Muscle layer of colon (tissue), 2 donors: ENCODE results near the gene SLC9A5.

Experiments used
- H3K27ac ChIP-seq: one replicate; pipeline ENCODE4 v1.7.0; 2013; ENCODE audit warnings: low read depth, mild to moderate bottlenecking, low read length, moderate library complexity
- H3K27me3 ChIP-seq, 2 donors: one replicate each; pipeline ENCODE4 v1.7.0; 2013; ENCODE audit warnings: low read length in 2 of 2, mild to moderate bottlenecking in 2 of 2; ENCODE audit not compliant: insufficient read depth in 2 of 2, control insufficient read depth in 1 of 2
- H3K36me3 ChIP-seq: one replicate; pipeline ENCODE4 v1.7.0; 2013; ENCODE audit warnings: mild to moderate bottlenecking, low read length; ENCODE audit not compliant: insufficient read depth
- H3K4me1 ChIP-seq: one replicate; pipeline ENCODE4 v1.7.0; 2013; ENCODE audit warnings: mild to moderate bottlenecking, low read length; ENCODE audit not compliant: insufficient read depth
- H3K4me3 ChIP-seq, 2 donors: one replicate each; pipeline ENCODE4 v1.7.0; 2013; ENCODE audit warnings: low read length in 2 of 2, low read depth in 1 of 2, mild to moderate bottlenecking in 1 of 2, moderate library complexity in 1 of 2
- H3K9ac ChIP-seq: one replicate; pipeline ENCODE4 v1.7.0; 2013; ENCODE audit warnings: low read length
- H3K9me3 ChIP-seq: one replicate; pipeline ENCODE4 v1.7.0; 2013; ENCODE audit warnings: mild to moderate bottlenecking, low read length
- donor health status: abdominal sarcoma.
- donor health status: Adenocarcinoma of cecum.

The SLC9A5 gene

DNA sequence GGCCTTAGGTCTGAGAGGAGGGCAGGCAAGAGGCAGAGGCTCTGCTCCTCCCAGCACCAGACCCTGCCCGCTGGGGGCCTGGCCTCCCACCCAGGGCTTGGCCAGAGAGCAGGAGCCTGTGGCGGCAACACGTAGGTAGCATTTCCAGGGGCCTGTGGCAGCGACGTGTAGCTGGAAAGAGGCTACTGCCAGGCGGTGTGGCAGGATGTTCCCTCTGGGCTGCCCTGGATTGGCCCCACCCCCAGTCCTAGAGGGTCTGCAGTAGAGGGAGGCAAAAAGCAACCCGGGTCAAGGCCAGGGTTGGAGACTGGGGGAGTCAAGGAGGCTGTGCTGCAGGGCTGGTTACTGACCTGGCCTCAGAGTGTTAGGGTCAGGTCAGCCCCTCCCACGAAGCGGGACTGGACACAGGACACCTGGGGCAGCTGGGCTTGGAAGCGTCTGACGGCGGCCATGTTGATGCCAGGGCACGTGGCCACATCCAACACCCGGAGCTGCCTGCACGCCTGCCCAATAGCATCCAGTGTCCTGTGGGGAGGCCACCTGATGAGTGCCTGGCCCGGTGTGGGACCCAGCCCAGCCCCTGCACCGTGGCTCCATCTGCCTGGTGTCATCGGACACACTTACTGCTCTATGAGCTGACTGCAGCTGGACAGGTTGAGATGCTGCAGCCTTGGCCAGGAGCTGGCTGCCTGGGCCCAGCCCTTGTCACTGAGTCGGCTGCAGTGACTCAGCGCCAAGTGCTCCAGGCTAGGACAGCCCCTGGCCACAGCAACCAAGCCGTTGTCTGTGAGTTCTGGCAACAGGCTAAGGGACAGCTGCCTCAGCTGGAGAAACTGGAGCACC lies 41.3 kb upstream of the SLC9A5 start:
- Histone ChIP-seq H3K9me3 (no peaks in the 10 kb centered on the region), H3K9ac (no peak overlapping the region), H3K27ac (no peak overlapping the region), H3K36me3 (no peaks in the 10 kb centered on the region), H3K4me1 (no peaks in the 10 kb centered on the region), H3K4me3 (no peak overlapping the region), H3K27me3 (no peaks in the 10 kb centered on the region)

DNA sequence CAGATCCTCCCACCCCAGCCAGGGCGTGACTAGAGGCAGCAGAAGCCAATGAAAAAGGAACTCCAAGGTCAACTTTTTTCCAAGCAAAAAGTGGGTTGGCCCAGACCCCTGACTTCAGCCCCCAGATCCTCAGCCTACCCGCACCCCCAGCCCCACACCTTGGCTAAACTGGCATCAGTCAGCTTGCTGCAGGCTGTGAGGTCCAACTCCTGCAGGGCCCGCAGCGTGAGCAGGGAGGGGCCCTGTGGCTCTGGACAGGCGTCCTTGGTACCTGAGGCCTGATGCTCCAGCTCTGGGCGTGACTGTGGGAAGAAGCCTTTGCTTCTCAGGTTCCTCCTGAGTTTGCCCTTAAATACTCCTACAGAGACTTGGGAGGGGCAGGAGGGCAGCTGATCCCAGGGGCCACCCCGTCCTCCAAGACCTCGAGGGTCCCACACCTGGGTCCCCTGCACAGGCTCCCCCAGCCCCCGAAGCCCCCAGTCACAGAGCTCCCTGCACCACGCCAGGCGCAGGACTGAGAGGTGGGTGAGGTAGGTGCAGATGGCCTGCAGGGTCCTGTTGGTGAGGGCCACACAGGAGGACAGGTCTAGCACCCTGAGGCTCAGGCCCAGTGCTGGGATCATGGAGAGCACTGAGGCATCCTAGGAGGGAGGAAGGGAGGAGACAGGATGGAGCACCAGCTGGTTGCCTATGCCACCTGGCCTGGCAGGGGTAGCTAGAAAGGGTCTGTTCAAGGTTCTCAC lies 40.5 kb upstream of the SLC9A5 start:
- Histone ChIP-seq H3K4me1 (no peaks in the 10 kb centered on the region), H3K9me3 (no peaks in the 10 kb centered on the region), H3K36me3 (no peaks in the 10 kb centered on the region)

DNA sequence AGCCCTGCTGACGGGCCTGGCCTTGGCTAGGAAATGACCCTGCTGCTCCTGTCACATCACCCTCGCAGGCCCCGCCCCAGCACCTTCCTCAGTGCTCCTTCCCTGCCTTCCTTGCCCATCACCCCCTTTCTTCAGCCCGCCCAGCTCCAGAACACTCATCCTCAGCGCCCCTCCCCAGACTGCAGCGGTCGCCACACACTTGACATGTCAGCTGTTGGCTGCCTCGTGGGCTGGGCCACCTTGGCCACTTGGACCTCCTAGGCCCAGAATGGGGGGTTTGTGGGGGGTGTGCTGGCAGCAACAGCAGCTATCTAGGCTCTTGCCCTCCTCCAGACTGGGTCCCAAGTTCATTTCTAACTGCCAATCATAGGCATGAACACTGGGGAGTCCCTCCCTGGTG lies 39.2 kb upstream of the SLC9A5 start:
- H3K4me1 ChIP-seq: no peaks in the 10 kb centered on the region
- H3K4me3 ChIP-seq: no peak overlapping the region
- H3K27ac ChIP-seq: no peak overlapping the region
- H3K9me3 ChIP-seq: no peaks in the 10 kb centered on the region
- no peak overlapping the region for H3K9ac ChIP-seq
- H3K36me3 ChIP-seq: no peaks in the 10 kb centered on the region
- H3K27me3 ChIP-seq: no peaks in the 10 kb centered on the region

More for the DNA sequence above, 40.5 kb upstream of the SLC9A5 start:
- no peak overlapping the region for H3K9ac ChIP-seq
- no peaks in the 10 kb centered on the region for H3K27me3 ChIP-seq
- no peak overlapping the region for H3K27ac ChIP-seq
- H3K4me3 ChIP-seq: no peak overlapping the region

DNA sequence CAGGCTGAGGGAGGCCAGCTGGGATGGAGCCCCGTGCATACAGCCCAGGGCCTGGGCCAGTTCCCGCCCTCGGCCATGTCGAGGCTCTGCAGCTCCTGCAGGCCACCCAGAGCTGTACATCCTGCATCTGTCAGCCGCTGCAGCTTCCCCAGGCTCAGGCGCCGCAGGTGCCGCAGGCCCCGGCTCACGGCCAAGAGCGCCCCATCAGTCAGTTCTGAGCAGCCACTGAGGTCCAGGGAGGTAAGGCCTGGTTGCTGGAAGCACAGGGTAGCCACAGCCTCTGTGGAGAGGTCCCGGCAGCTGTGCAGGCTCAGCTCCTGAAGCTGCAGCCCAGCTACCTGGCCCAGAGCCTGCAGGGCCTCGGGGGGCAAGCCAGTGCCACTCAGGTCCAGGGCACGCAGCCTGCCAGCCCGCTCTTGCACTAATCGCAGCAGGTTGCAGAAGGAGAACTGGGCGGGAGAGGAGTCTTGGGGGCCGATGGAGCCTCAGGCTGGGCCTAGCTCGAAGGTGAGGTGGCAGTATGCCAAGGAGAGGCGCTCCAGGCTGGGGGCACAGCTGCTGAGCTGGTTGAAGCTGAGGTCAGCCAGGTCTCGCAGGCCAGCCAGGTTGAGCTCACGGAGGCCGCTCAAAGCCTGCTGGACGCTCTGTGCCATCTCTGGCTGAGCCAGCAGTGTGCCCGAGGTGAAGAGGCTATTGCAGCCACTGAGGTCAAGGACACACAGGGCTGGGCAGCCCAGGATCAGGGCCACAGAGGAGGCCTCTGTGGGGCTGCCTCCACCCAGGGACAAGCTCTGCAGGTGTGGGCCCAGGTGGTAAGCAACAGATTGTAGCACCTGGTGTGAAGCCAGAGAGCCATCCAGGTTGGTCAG lies 38.5 kb upstream of the SLC9A5 start:
- Histone ChIP-seq H3K4me1 (no peaks in the 10 kb centered on the region), H3K4me3 (no peak overlapping the region), H3K9me3 (no peaks in the 10 kb centered on the region), H3K9ac (no peak overlapping the region), H3K27me3 (no peaks in the 10 kb centered on the region), H3K36me3 (no peaks in the 10 kb centered on the region), H3K27ac (no peak overlapping the region)

DNA sequence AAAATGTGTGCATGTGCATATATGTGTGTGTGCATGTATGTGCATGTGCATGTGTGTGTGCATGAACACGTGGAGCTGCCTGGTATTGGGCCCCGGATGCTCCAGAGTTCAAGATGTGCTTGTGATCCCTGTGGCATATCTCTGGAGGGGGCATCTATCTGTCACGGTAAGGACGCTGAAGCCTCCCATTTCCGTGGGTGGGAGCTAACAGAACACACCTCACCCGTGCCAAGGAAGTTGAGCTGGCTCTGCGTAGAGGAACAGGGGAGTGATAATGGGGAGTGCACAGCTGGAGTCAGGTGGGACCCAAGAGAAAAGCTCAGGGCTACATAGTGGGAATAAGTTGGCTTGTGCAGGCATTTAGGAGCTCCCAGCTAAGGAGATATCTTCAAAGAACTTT lies 37.1 kb upstream of the SLC9A5 start:
- Histone ChIP-seq H3K9me3 (no peaks in the 10 kb centered on the region), H3K36me3 (no peaks in the 10 kb centered on the region), H3K9ac (no peak overlapping the region), H3K27ac (no peak overlapping the region), H3K4me3 (no peak overlapping the region), H3K27me3 (no peaks in the 10 kb centered on the region), H3K4me1 (no peaks in the 10 kb centered on the region)

DNA sequence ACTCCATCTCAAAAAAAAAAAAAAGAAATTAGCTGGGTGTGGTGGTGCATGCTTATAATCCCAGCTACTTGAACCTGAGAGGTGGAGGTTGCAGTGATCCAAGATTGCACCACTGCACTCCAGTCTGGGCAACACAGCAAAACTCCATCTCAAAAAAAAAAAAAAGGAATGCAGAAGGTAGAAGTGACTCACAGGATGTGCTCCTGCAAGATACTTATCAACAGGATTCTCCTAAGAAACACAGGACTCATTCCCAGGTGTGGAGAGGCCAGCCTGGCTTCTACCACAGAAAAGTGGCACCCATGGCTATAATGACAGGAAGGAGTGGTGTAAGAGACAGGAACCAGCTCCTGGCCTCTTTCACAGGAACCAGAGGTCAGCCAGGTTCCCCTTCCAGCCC lies 36.0 kb upstream of the SLC9A5 start:
- no peak overlapping the region for H3K4me3 ChIP-seq
- H3K36me3 ChIP-seq: no peaks in the 10 kb centered on the region
- H3K9me3 ChIP-seq: no peaks in the 10 kb centered on the region
- H3K27ac ChIP-seq: no peak overlapping the region
- no peak overlapping the region for H3K9ac ChIP-seq
- H3K4me1 ChIP-seq: no peaks in the 10 kb centered on the region
- no peaks in the 10 kb centered on the region for H3K27me3 ChIP-seq

DNA sequence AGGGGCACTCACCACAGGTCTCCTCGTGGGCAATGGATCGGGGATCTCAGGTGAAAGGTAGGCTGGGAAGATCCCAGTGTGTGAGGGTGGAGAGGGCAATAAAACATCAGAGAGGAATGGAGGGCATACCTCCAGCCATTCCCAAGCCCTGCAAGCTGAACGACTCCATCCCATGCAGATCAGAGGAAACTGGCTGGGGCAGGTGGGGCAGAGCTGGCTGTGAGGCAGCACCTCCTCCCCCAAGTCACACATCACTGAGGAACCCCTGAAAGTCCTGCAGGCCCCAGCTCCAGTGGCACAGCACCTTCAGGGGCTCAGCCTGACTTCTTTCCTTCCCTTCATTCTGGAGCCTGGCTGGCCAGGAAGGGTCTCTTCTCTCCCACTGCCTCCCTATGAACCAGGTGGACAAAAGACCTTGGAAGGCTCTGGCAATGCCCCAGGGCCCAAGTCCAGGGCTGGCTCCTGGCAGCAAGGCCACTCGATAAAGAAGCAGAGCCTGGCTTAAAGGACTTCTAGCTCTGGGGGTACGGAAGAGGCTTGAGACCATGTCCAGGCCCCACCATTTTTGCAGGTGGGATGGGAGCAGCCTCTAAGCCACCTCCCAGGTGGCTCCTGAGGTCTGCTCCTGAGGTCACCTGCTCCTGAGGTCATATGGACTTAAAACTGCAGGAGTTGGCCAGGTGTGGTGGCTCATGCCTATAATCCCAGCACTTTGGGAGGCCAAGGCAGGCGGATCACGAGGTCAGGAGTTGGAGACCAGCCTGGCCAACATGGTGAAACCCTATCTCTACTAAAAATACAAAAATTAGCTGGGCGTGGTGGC lies 35.4 kb upstream of the SLC9A5 start:
- no peaks in the 10 kb centered on the region for H3K36me3 ChIP-seq
- no peak overlapping the region for H3K27ac ChIP-seq

DNA sequence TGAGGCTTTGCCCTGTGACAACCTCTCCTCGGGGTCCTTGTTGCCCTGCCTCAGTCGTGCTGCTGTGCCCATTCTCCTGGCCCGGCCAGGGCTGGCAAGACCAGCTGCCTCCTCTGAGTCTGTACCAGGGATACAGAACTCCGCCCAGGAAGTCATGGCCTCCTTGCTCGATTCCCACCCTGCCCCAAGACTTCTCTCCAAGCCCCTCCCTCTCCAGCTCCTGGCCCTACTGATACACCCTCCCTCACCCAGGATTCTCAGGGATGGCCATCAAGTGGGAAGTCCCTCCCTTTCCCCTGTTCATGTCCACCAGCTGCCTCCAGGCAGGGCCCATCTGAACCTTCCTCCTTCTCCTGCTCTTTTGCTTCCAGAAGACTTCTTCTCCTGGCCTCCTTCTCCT lies 33.1 kb upstream of the SLC9A5 start:
- no peaks in the 10 kb centered on the region for H3K36me3 ChIP-seq
- no peak overlapping the region for H3K9ac ChIP-seq
- no peaks in the 10 kb centered on the region for H3K9me3 ChIP-seq
- no peak overlapping the region for H3K4me3 ChIP-seq
- H3K27ac ChIP-seq: no peak overlapping the region
- no peaks in the 10 kb centered on the region for H3K27me3 ChIP-seq
- no peaks in the 10 kb centered on the region for H3K4me1 ChIP-seq

More for the DNA sequence above, 35.4 kb upstream of the SLC9A5 start:
- Histone ChIP-seq H3K4me3 (no peak overlapping the region), H3K9me3 (no peaks in the 10 kb centered on the region), H3K4me1 (no peaks in the 10 kb centered on the region), H3K27me3 (no peaks in the 10 kb centered on the region), H3K9ac (no peak overlapping the region)

DNA sequence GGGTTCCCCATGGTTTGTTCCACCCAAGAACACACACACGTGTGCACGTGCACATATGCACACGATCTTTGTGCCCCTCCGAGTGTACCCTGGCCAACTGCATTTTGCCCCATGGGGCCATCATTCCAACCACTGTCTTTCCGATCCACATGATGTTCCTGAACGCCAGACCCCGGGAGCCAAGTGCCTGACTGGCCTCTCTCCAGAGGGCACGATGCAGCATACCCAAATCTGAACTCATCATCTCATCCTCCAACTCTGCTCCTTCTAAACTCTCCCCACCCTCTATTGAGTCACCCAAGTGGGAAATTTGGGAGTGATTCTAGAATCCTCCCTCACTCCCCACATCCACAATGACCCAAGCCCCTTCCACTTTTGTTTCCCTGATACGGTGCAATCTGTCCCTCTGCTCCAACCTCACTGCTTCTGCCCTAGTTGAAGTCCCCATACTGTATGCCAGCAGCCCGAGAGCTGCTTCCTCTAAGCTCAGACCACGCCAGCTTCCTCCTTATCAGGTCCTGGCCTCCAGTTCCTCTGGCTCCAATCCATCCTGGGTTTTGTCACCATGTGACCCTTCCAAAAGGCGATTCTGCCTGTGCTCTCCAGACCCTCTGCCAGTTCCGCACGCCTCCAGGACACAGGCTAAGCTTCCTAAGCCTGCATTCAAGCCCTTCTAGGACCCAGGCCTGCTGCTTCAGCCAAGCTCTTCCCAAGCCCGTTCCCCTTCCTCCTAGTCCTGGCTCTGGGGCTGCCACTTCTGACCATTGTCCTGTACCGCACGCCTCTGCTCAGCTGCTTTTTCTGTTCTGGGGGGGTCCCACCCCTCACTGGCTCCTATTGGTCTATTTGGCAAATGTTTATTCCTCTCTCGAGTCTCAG lies 31.9 kb upstream of the SLC9A5 start:
- Histone ChIP-seq H3K9me3 (no peaks in the 10 kb centered on the region), H3K4me1 (no peaks in the 10 kb centered on the region), H3K27me3 (no peaks in the 10 kb centered on the region), H3K9ac (no peak overlapping the region), H3K36me3 (no peaks in the 10 kb centered on the region), H3K4me3 (no peak overlapping the region), H3K27ac (peak overlapping the region; percentile 44)

DNA sequence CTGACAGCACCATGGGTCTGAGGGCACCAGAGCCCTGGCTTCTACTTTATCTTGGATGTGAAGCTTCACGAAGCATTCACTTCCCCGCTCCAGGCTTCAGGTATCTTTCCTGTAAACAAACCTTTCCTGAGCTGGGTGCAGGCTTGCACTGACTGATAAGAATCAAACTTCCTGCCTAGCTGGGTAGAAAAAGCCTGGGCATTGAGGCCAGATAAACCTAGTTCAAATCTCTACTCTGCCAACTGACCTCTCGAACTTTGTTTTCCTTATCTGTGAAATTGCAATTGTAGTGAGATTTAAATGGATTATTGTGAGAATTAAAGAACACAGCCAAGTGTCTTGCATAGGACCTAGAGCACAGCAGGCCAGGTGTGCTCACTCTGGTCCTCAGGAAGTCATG lies 24.8 kb upstream of the SLC9A5 start:
- peaks cover 12% of the 10 kb centered on the region for H3K36me3 ChIP-seq
- no peak overlapping the region for H3K4me3 ChIP-seq
- H3K27me3 ChIP-seq: no peaks in the 10 kb centered on the region
- peaks cover 20% of the 10 kb centered on the region for H3K4me1 ChIP-seq
- no peaks in the 10 kb centered on the region for H3K9me3 ChIP-seq
- H3K27ac ChIP-seq: no peak overlapping the region
- no peak overlapping the region for H3K9ac ChIP-seq
